ENCODE results near the gene MMP8.
A peak's percentile ranks its signal among the peaks of the same experiment; 100 is the strongest.

The MMP8 gene

DNA sequence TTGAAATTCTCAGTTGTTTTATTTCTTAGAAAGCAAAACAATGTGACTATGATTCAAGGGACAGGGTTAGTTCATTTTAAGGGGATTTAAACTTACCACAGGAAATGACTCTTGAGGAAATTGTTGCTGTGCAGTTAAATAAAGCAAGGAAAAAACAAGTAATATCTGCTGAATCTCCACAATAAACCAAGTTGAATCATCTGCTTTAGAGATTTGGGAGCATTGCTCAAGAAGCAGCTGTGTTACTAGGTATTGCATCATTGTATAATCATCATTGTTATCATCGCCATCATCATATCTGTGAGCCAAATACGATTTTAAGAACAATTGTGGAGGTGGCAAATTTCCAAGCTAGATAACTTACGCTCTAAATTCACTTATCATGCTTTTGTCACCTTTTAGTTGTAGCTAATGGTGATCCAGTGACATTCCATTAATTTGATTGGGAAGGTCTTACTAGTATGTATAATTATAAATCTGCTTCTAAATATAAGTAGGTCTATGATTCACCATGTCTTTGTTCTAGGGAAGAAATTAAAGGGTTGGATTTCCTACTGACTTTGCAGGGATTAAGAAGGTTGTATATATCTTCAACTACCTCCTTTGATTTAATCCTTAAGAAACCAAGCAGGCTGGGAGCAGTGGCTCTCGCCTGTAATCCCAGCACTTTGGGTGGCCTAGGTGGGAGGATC lies 35.7 kb upstream of the MMP8 start:
- H4K91ac ChIP-seq (ENCODE audit: low read depth, low read length), result peak overlapping the region; percentile 78
- no peak overlapping the region for H4K8ac ChIP-seq (ENCODE audit: low read depth, low read length)
- H3K4me2 ChIP-seq (ENCODE audit: low read length), result no peak overlapping the region
- no peak overlapping the region for H3K18ac ChIP-seq (ENCODE audit: low read length)
- H3K79me1 ChIP-seq (ENCODE audit: low read length), result peaks cover 7% of the 10 kb centered on the region
- H3K4me1 ChIP-seq (ENCODE audit: control insufficient read depth in 1 of 2, insufficient read depth in 2 of 2, low read length in 2 of 2), result peaks cover 8 to 10% of the 10 kb centered on the region in 2 experiments
- no peaks in the 10 kb centered on the region for H3K9me3 ChIP-seq (ENCODE audit: insufficient read depth, low read depth, low read length)
- no peaks in the 10 kb centered on the region for H3K36me3 ChIP-seq (ENCODE audit: control insufficient read depth in 1 of 2, insufficient read depth in 2 of 2, low read length in 2 of 2)
- no peaks in the 10 kb centered on the region for H3K27me3 ChIP-seq (ENCODE audit: insufficient read depth, low read length)
- no peak overlapping the region for H3K27ac ChIP-seq (ENCODE audit: low read depth, low read length)
- H3K14ac ChIP-seq (ENCODE audit: low read length), result no peak overlapping the region
- H3K79me2 ChIP-seq (ENCODE audit: control insufficient read depth, insufficient read depth, low read length, poor library complexity), result no peaks in the 10 kb centered on the region
- H3K9ac ChIP-seq (ENCODE audit: low read length), result no peak overlapping the region
- peak overlapping the region; percentile 50 for H2BK5ac ChIP-seq (ENCODE audit: low read depth, low read length, poor library complexity)
- peak; percentile 46 to 90 for DNase-seq
- H2BK12ac ChIP-seq (ENCODE audit: low read length), result peak overlapping the region; percentile 81
- H2AFZ ChIP-seq (ENCODE audit: insufficient read depth, low read length, poor library complexity), result no peak overlapping the region
- no peak overlapping the region for H2AK5ac ChIP-seq (ENCODE audit: low read length)
- WGBS (ENCODE audit: extremely low coverage, insufficient coverage, insufficient read length), result no CpG with 5 or more reads among the region's 4 CpGs
- H3K4me3 ChIP-seq (ENCODE audit: low read depth, low read length), result no peak overlapping the region
- no peak overlapping the region for H3K23ac ChIP-seq (ENCODE audit: low read length)
- H3K4ac ChIP-seq (ENCODE audit: low read depth, low read length), result no peak overlapping the region
- H4K12ac ChIP-seq (ENCODE audit: low read depth, low read length), result no peak overlapping the region
- H2BK120ac ChIP-seq (ENCODE audit: insufficient read depth, low read length, poor library complexity), result peak overlapping the region; percentile 46

DNA sequence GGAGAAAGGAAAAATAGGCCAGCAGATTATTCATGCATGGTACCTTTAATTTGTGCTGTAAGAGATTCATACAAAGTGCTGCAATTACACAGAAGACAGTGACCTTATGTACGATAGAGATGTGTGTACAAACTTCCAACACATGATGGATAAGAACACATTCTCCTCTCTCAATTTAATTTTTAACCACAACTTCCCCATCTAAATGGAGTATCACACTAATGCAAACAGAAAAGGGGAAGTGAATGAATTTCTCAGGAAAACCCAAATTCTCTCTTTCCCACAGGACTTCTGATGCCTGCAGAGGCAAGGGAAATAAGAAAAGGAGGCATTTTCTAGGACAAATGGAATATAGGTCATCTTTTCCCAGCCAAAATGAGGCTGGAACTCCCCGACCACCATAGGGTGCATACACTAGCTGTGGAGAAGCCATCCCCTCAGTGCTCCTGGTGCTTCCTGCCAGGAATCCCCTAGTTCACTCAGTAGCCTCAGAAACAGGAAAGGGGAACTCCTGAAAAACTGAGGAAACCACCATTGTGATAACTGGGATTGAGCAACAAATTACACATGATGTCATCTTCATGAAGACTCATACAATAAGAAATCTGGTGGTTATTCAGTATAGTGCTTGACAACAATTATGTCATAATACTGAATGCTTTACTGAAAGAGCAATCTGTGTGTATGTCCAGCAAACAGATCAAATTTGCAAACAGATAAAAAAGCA lies 33.2 kb upstream of the MMP8 start:
- no peak overlapping the region for H4K91ac ChIP-seq (ENCODE audit: low read depth, low read length)
- no peak overlapping the region for H3K14ac ChIP-seq (ENCODE audit: low read length)
- peak in 1 of 2 donors; percentile 50 for DNase-seq
- no peak overlapping the region for H2BK12ac ChIP-seq (ENCODE audit: low read length)
- H2AK5ac ChIP-seq (ENCODE audit: low read length), result no peak overlapping the region
- H2BK120ac ChIP-seq (ENCODE audit: insufficient read depth, low read length, poor library complexity), result no peak overlapping the region
- no peak overlapping the region for H3K23ac ChIP-seq (ENCODE audit: low read length)
- no peak overlapping the region for H3K4ac ChIP-seq (ENCODE audit: low read depth, low read length)
- H3K9me3 ChIP-seq (ENCODE audit: insufficient read depth, low read depth, low read length), result no peaks in the 10 kb centered on the region
- no peak overlapping the region for H4K12ac ChIP-seq (ENCODE audit: low read depth, low read length)
- no peak overlapping the region for H3K4me3 ChIP-seq (ENCODE audit: low read depth, low read length)
- no peak overlapping the region for H3K9ac ChIP-seq (ENCODE audit: low read length)
- H3K4me2 ChIP-seq (ENCODE audit: low read length), result no peak overlapping the region
- no peak overlapping the region for H3K27ac ChIP-seq (ENCODE audit: low read depth, low read length)
- no peak overlapping the region for H2AFZ ChIP-seq (ENCODE audit: insufficient read depth, low read length, poor library complexity)
- H3K79me2 ChIP-seq (ENCODE audit: control insufficient read depth, insufficient read depth, low read length, poor library complexity), result no peaks in the 10 kb centered on the region
- peaks cover 7% of the 10 kb centered on the region for H3K79me1 ChIP-seq (ENCODE audit: low read length)
- H3K4me1 ChIP-seq (ENCODE audit: control insufficient read depth in 1 of 2, insufficient read depth in 2 of 2, low read length in 2 of 2), result peaks cover 8 to 12% of the 10 kb centered on the region in 2 experiments
- H3K36me3 ChIP-seq (ENCODE audit: control insufficient read depth in 1 of 2, insufficient read depth in 2 of 2, low read length in 2 of 2), result no peaks in the 10 kb centered on the region
- no CpG with 5 or more reads among the region's 2 CpGs for WGBS (ENCODE audit: extremely low coverage, insufficient coverage, insufficient read length)
- no peak overlapping the region for H3K18ac ChIP-seq (ENCODE audit: low read length)
- no peaks in the 10 kb centered on the region for H3K27me3 ChIP-seq (ENCODE audit: insufficient read depth, low read length)
- H4K8ac ChIP-seq (ENCODE audit: low read depth, low read length), result no peak overlapping the region
- no peak overlapping the region for H2BK5ac ChIP-seq (ENCODE audit: low read depth, low read length, poor library complexity)

DNA sequence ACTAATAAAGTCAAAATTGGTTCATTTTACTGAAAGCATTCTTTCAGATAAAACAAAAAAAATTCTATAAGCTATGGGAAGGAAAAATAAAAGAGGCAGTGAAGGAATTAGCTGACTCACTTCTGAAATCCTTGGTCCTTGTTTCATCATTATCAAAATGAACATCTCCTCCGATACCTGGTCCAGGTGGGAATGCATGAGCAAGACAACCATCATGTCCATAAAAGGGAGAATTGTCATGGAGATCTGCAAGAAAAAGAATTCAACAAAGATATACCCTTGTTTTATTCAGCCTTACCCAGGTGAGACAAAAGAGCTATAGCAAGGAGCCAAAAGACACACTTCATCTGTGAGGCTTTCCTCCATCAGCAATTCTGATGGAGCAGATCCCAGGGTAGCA lies 28.5 kb upstream of the MMP8 start:
- Histone ChIP-seq H3K23ac (ENCODE audit: low read length) (no peak overlapping the region), H3K4me1 (ENCODE audit: control insufficient read depth in 1 of 2, insufficient read depth in 2 of 2, low read length in 2 of 2) (peaks cover 0 to 2% of the 10 kb centered on the region in 2 experiments), H4K8ac (ENCODE audit: low read depth, low read length) (no peak overlapping the region), H3K79me1 (ENCODE audit: low read length) (no peaks in the 10 kb centered on the region), H3K18ac (ENCODE audit: low read length) (no peak overlapping the region), H3K4me2 (ENCODE audit: low read length) (no peak overlapping the region), H2BK120ac (ENCODE audit: insufficient read depth, low read length, poor library complexity) (no peak overlapping the region), H2BK12ac (ENCODE audit: low read length) (no peak overlapping the region), H2AK5ac (ENCODE audit: low read length) (no peak overlapping the region), H4K91ac (ENCODE audit: low read depth, low read length) (no peak overlapping the region), H3K36me3 (ENCODE audit: control insufficient read depth in 1 of 2, insufficient read depth in 2 of 2, low read length in 2 of 2) (no peaks in the 10 kb centered on the region), H2BK5ac (ENCODE audit: low read depth, low read length, poor library complexity) (no peak overlapping the region), H3K4ac (ENCODE audit: low read depth, low read length) (no peak overlapping the region), H2AFZ (ENCODE audit: insufficient read depth, low read length, poor library complexity) (no peak overlapping the region), H3K27ac (ENCODE audit: low read depth, low read length) (no peak overlapping the region), H3K79me2 (ENCODE audit: control insufficient read depth, insufficient read depth, low read length, poor library complexity) (no peaks in the 10 kb centered on the region), H3K4me3 (ENCODE audit: low read depth, low read length) (no peak overlapping the region), H3K14ac (ENCODE audit: low read length) (no peak overlapping the region), H3K27me3 (ENCODE audit: insufficient read depth, low read length) (no peaks in the 10 kb centered on the region), H4K12ac (ENCODE audit: low read depth, low read length) (no peak overlapping the region), H3K9me3 (ENCODE audit: insufficient read depth, low read depth, low read length) (no peaks in the 10 kb centered on the region), H3K9ac (ENCODE audit: low read length) (no peak overlapping the region)
- no CpG with 5 or more reads among the region's 1 CpG for WGBS (ENCODE audit: extremely low coverage, insufficient coverage, insufficient read length)
- no peak for DNase-seq

DNA sequence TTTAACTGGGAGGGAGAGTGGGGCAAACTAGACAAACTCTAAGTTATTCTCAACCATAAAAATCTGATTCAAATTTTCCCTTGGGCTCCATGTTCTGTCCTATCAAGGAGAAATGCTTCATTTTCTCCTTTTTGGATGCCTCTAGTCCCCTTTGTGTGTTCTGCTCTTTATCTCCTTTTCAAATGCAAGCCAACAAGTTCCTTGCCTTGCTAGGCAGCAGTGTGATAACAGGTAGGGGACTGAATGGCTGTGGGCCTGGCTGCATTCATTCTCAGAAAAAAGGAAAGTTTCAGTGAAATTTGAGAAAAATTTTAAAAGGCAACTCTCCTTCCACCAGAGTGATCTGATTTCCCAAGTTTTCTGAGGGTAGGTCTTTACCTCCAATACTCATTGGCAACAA lies 26.9 kb upstream of the MMP8 start:
- Histone ChIP-seq H2AK5ac (ENCODE audit: low read length) (no peak overlapping the region), H4K8ac (ENCODE audit: low read depth, low read length) (no peak overlapping the region), H3K27ac (ENCODE audit: low read depth, low read length) (no peak overlapping the region), H4K12ac (ENCODE audit: low read depth, low read length) (no peak overlapping the region), H3K4me2 (ENCODE audit: low read length) (no peak overlapping the region), H2BK5ac (ENCODE audit: low read depth, low read length, poor library complexity) (no peak overlapping the region), H3K36me3 (ENCODE audit: control insufficient read depth in 1 of 2, insufficient read depth in 2 of 2, low read length in 2 of 2) (no peaks in the 10 kb centered on the region), H3K18ac (ENCODE audit: low read length) (no peak overlapping the region), H3K9me3 (ENCODE audit: insufficient read depth, low read depth, low read length) (no peaks in the 10 kb centered on the region), H2AFZ (ENCODE audit: insufficient read depth, low read length, poor library complexity) (no peak overlapping the region), H4K91ac (ENCODE audit: low read depth, low read length) (no peak overlapping the region), H3K27me3 (ENCODE audit: insufficient read depth, low read length) (no peaks in the 10 kb centered on the region), H3K4me1 (ENCODE audit: control insufficient read depth in 1 of 2, insufficient read depth in 2 of 2, low read length in 2 of 2) (peaks cover 0 to 2% of the 10 kb centered on the region in 2 experiments), H3K9ac (ENCODE audit: low read length) (no peak overlapping the region), H3K4ac (ENCODE audit: low read depth, low read length) (no peak overlapping the region), H3K4me3 (ENCODE audit: low read depth, low read length) (no peak overlapping the region), H3K79me1 (ENCODE audit: low read length) (no peaks in the 10 kb centered on the region), H3K14ac (ENCODE audit: low read length) (no peak overlapping the region), H3K23ac (ENCODE audit: low read length) (no peak overlapping the region), H2BK120ac (ENCODE audit: insufficient read depth, low read length, poor library complexity) (no peak overlapping the region), H3K79me2 (ENCODE audit: control insufficient read depth, insufficient read depth, low read length, poor library complexity) (no peaks in the 10 kb centered on the region), H2BK12ac (ENCODE audit: low read length) (no peak overlapping the region)
- DNase-seq, result no peak
